22Rv1 (cell line): ENCODE measurements around the gene MR1.
A peak's percentile ranks its signal among the peaks of the same experiment; 100 is the strongest.

Experiments
- H3K27ac ChIP-seq: fragments of 450-650 bp; 2 replicates; pipeline ENCODE4 v1.5.1; 2017
- ZFX ChIP-seq: fragments of 450-650 bp; IDR thresholded peaks from 2 replicates; pipeline ENCODE4 v1.6.1; 2017; ENCODE audit warnings: antibody characterized with exemption, borderline replicate concordance
- TF ChIP-seq, protein P1 (sequence below): fragments of 450-650 bp; IDR thresholded peaks from 2 replicates; pipeline ENCODE4 v1.5.1; 2017; ENCODE audit warnings: mild to moderate bottlenecking

MR1 gene

DNA sequence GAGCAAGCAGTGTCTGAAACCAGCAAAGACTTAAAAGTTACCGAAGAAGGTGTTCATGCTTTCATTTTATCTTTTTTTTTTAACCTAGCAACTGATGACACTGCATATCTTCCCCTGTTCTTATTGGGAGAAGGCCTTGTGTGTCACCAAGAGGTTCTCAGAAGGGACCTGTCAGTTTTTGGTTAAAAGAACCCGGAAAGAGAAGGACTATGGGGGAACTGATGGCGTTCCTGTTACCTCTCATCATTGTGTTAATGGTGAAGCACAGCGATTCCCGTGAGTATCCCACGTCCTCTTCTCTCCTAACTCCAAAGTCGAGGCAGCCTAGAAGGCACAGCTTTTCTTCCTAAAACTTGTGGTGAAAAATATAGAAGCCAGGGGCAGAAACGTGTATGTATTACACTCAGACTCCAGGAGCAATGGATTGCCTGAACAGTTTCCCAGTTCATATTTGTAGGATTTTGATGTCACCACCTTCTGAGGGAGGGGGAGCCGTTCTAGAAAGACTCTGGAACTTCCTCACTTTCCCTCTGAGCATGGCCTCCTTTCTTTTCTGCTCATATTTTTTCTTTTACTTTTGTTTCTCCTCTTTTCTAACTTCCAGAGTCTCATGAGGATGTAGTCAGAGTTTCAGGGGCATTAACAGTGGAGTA is at the start of gene MR1:
Gene MR1 (plus strand): TSS at position 185 of the 653 bp plus-strand sequence. CDS start 25 bp downstream, at position 210.
- TF ChIP-seq ZFX, result no peak
- TF ChIP-seq, protein P1, sequence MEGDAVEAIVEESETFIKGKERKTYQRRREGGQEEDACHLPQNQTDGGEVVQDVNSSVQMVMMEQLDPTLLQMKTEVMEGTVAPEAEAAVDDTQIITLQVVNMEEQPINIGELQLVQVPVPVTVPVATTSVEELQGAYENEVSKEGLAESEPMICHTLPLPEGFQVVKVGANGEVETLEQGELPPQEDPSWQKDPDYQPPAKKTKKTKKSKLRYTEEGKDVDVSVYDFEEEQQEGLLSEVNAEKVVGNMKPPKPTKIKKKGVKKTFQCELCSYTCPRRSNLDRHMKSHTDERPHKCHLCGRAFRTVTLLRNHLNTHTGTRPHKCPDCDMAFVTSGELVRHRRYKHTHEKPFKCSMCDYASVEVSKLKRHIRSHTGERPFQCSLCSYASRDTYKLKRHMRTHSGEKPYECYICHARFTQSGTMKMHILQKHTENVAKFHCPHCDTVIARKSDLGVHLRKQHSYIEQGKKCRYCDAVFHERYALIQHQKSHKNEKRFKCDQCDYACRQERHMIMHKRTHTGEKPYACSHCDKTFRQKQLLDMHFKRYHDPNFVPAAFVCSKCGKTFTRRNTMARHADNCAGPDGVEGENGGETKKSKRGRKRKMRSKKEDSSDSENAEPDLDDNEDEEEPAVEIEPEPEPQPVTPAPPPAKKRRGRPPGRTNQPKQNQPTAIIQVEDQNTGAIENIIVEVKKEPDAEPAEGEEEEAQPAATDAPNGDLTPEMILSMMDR, result no peak

DNA sequence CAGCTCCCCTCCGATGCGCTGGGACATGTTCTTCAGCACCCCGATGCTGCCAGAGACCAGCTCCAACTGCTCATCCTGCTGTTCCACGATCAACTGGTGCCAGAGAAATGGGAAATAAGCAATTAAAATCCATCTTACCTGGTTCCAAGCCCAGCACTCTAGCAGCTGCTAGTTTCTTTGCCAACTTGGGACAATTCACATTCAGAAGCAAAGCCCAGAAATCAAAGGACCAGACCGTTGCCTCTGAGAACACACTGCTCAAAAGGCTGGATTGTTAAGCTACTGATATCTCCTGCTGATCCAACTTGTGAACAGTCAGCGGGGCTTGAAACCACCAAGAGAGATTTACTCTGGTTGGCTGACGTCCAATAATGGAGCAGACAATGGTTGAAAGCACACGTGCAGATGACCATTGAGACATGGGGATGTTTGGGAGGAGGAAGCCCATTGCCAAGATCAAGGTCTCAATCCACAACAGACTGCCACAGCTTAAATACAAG is 45.5 kb upstream of the MR1 start:
- H3K27ac ChIP-seq, result no peak overlapping the region
- TF ChIP-seq, protein P1, result no peak
- no peak for TF ChIP-seq ZFX

More for the DNA sequence above, at the start of gene MR1:
- H3K27ac ChIP-seq, result peak within 1 kb of the TSS; percentile 13

DNA sequence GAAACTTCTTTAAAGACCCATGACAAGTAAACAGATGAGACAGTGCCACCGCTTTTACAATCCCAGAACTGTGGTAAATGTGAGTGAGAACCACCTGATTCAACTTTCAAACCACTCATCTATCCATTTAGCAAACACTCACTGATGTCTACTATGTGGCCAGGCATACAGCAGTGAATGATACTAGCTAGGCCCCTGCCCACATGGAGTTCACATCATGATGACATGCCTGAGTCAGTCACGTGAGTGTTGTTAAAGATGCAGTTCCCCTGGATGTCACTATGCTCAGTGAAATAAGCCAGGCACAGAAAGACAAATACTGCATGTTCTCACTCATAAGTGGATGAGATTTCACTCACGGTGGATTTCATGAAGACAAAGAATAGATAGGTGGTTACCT is 39.5 kb upstream of the MR1 start:
- no peak overlapping the region for H3K27ac ChIP-seq
- TF ChIP-seq, protein P1, result no peak
- TF ChIP-seq ZFX, result no peak

DNA sequence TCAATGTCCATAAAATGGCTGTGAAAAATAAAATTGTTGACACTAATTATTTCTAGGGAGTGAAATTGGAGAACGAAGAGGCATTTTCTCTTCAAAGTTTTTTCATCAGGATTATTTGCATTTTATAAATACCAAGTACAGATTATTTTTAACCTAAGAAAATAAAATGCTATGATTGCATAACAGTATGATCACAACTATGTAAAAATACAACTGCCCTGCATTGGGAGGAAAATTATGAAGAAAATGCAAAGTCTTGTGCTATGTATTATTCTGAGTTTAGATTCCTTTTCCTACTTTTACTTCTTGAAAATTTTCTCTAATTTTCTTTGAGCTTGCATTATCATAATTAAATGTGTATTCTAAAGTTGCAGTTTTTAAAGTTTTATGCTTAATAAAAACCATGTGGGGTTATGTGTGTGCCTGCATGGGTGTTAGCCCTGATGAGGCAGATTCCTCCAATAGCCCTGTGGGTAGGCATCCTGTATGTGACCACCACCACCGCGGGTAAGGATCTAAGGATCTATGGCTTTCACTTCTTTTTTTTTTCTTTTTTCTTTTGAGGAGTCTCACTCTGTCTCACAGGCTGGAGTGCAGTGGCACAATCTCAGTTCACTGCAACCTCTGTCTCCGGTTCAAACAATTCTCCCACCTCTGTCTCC is 35.8 kb upstream of the MR1 start:
- no peak overlapping the region for H3K27ac ChIP-seq
- TF ChIP-seq, protein P1, result no peak
- no peak for TF ChIP-seq ZFX

DNA sequence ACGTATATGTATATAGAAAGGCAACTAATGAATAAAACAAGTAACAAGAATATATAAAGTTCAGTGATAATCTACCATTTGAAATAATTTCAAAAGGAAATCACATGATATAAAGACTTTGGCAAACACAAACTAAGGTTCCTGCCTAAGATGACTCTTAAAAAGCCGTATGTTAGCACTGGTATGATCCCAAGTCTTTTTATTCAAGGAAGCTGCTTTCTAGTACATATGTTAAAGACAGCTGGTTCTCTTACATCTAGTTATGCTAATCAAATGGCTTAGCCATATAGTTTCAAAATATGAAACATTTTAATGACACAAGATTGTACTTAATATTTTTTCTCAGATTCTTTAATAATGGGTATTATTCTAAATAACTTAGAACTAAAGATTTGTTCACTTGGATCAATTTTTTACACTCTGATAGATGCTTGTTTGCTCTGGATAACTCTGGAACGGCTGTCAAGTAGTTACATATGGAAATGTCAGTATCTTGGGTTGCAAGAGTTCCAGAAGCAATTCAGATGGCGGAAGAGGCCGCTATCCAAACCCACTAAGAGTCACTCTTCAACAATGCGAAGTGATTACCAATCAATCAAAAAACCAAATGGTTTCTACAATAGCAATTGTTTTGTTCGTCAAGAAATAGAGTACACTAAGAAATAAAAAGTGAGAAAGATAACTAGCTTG is 32.5 kb upstream of the MR1 start:
- H3K27ac ChIP-seq, result no peak overlapping the region
- TF ChIP-seq, protein P1, result no peak
- no peak for TF ChIP-seq ZFX

DNA sequence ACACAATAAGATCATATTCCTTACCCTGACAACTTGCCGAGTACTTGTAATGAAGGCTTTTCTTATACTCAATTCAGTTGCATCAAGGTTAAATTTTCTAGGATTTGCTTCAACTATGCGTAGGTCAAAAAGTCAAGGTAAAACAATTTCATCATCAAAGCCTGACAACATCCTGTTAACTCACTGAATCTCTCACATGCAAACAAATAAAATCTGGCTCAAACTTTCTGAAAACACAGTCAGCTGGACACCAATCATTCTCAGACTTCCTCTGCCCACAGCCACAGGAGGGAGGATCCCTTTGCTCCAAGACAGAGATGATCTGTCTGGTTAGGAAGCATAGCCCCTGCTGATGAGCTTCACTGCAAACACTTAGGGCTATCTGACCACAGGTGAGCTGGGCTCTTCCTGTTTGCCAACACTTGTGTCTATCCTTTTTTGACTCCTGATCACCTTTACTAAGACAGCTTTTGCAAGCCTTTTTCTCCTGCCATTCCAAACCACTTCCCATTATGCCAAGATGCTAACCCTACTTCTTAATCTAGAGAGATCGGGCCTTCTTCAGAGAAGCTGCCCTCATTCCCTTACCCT is 31.1 kb upstream of the MR1 start:
- no peak overlapping the region for H3K27ac ChIP-seq
- TF ChIP-seq ZFX, result no peak
- TF ChIP-seq, protein P1, result no peak
